Body of pancreas (tissue), 4 donors: ENCODE data around the gene TENT4A.

Source experiments
- POLR2A ChIP-seq, 3 donors: fragments of 450-650 bp; IDR thresholded peaks; one replicate each; pipeline ENCODE4 v1.6.1; 2016; ENCODE audit warnings: antibody characterized with exemption in 3 of 3, mild to moderate bottlenecking in 2 of 3
- TF ChIP-seq, protein P1 (sequence below), 7 experiments: fragments of 450-650 bp in 4 of 7; fragments of 200-600 bp in 3 of 7; sonication (generic) in 3 of 7; IDR thresholded peaks; one replicate each; pipeline ENCODE4 v1.5.1; 2016 to 2019; ENCODE audit warnings: antibody characterized with exemption in 7 of 7

- TF ChIP-seq, protein P1, sequence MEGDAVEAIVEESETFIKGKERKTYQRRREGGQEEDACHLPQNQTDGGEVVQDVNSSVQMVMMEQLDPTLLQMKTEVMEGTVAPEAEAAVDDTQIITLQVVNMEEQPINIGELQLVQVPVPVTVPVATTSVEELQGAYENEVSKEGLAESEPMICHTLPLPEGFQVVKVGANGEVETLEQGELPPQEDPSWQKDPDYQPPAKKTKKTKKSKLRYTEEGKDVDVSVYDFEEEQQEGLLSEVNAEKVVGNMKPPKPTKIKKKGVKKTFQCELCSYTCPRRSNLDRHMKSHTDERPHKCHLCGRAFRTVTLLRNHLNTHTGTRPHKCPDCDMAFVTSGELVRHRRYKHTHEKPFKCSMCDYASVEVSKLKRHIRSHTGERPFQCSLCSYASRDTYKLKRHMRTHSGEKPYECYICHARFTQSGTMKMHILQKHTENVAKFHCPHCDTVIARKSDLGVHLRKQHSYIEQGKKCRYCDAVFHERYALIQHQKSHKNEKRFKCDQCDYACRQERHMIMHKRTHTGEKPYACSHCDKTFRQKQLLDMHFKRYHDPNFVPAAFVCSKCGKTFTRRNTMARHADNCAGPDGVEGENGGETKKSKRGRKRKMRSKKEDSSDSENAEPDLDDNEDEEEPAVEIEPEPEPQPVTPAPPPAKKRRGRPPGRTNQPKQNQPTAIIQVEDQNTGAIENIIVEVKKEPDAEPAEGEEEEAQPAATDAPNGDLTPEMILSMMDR (IDR thresholded peaks at IDR 0.05), result no peak
- TF ChIP-seq POLR2A (IDR thresholded peaks at IDR 0.05), result no peak
Observed at GRCh38 chr5:6758236-6758635, 45.0 kb downstream of the TENT4A start.
